Activated effector memory CD4-positive, alpha-beta T cell treated with anti-CD3 and anti-CD28 coated beads, Interleukin-2, amount 50 U/mL, for 16 hours (primary cell): Measurements from ENCODE around the gene TOMM6.
"Not testable (repeated sequence)": the region's sequence is repeated elsewhere in the genome, so short reads cannot be mapped to it uniquely, and the experiment has no call there.

Experiments used
- DNase-seq: peaks from one replicate; pipeline ENCODE4 v3.0.0-alpha.2; 2020

Gene TOMM6

DNA sequence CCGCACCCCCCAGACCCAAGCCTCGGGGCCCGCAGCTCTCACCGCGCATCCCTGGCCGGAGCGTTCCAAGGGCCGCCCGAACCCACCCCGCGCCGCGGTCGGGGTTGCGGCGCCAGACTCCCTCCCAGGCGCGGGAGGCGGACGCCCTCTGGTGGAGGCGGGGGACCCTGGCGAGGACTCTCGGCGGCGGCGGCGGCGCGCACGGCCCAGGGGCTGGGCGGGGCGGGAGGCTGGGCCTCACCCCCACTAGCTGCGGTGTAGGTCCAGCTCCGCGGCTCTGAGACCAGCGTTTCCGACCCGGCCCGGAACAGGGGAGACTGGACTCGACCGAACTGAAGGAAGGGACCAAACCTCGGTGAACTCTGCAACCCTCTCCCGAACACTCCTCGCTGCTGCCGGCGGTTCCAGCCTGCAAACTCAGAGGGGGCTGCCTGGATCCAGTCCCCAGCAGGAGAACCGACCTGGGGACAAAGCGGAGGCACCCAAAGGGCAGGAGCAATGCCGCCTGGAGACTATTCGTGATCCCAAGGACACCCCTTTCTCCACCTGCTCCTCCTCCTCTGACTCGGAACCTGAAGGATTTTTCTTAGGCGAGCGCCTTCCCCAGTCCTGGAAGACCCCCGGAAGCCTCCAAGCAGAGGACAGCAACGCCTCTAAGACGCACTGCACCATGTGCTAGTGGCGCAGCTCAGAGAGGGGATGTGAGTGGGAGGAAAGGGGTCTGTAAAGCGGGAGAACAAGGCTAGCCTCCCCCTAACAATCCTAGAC, 859 bp upstream of the TOMM6 start:
- peak; percentile 96 for DNase-seq

DNA sequence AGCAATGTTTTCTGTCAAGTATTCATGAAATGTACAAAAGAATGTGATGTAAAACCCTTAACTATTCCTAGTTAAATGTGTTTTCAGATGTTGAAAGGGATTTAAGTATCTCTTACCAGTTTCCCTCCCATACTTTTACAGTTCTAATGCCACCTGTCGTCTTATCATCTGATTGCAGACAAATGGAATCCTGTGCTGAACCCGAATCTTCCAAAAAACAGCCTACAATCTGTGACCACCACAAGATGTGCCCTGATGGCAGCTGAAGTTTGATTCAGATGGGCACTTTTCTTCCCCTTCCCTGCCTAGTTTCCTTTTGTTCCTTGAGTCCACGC, 1.9 kb downstream of the TOMM6 start:
- DNase-seq = no peak

DNA sequence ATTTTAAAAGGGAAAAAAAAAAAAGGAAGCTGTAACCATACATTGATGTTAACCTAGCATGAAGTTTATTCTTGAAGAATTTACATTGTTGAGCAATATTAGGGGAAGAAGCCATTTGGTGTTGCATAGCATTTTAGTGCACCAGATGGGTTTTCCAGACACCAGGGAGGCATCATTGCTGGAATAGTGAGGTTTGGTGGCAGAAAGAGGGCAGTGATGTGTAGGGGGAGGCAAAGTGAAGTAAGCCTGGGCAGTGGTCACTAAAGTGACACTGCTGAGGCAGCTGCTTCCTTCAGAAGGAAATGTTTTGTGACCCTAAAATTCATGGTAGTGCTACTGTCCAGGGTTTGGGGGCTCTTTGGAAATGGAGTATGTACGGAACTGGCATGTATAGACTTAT, 2.6 kb downstream of the TOMM6 start:
- DNase-seq = no peak

GRCh38 chr6:41791305-41791704, 3.8 kb downstream of the TOMM6 start:
- DNase-seq = no peak

- no peak for DNase-seq
These were observed 4.5 kb downstream of the TOMM6 start for GRCh38 chr6:41791984-41792383.

DNA sequence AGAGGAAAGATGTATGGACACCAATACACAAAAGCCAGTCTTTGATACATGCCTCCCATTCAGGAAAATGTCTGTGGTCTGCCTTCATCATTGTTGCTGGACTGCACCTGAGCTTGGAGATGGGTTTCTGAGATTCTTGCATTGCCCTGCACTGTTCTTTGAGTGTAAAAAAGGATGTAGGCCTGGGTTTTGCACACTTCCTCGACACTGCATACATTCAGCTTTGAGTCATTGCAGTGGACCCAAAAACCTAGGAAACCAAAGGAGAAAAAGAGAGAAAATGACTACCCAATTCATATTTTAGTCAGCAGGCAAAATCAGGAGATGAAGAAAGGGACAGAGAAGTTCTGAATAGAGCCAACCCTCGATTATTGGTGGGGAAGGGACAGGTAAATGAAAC, 9.0 kb downstream of the TOMM6 start:
- DNase-seq = no peak

- DNase-seq = no peak
These were observed 11.5 kb downstream of the TOMM6 start for GRCh38 chr6:41798901-41799558.

GRCh38 chr6:41799559-41799911, 12.0 kb downstream of the TOMM6 start:
- DNase-seq = no peak

DNA sequence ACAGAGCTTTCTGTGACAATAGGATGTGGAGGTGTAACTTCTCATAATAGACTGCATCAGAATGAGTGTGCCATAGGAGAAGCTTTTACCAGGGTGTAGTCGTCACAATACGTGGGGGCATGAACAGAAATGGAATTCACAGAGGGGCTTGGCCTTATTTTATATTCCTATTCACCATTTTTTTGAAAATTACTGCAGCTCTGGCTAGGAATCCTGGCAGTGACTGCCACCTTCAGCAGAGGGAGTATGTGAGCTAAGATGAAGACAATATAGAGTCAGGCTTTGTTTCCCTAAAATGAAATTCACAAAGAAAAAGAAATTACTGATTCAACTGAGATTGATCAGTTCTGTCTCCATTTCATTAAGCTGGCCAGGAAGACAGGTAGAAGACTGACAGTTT, 13.9 kb downstream of the TOMM6 start:
- no peak for DNase-seq

DNA sequence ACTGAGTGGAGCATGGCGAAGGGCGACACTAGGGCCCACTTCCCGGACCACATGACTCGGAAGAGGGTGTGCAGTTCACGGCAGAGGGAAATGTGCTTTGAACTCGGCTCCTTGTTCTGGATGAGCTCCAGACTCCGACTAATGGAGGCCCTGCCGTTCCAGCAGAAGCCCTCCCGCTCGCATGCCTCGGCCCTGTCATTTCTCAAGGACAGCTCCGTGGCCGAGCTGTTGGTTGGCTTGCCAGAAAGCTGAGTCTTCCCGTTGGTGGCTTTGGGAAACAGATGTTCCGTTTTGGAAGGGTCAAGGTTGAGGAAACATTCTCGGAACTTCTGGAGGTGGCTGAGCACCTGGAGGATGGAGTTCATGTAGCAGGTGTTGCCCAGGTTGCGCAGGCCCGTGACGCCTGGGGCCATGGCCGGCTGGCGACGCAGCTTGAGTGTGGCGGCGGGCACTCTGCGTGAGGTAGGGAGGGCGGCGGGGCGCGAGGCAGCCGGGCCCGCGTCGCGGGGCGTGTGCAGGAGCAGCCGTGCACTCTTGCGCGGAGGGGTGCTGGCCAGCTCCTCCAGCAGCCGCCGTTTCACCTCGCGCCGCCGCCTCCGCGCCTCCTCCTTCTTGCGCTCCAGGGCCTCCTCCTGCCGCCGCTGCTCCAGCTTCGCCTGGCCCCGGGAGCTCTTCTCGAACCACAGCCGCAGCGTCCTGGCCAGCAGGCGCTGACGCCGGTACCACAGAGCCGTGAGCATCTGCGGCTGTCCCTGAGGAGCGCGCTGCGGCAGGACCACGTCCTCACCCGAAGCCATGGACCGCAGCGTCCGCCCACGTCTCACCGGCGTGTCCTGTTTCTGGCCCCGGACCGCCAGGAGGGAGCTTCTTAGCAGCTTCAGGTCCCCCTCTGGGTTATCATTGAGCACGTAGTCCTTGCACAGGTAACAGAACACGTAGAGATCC, 18.6 kb downstream of the TOMM6 start:
- no peak for DNase-seq

DNA sequence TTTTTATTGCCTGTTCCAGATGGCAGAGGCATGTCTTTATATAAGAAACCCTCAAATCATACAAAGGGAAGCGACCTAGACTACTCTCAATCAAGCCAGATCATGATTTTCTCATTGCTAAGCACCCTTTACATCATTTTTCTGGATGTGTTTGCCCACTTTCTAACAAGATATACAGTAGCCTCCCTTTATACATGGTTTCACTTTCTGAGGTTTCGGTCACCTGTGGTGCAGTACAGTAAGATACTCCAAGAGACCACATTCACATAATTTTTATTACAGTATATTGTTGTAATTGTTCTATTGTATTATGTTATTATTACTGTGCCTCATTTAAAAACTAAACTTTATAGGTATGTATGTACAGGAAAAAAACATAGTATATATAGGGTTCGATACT, 23.6 kb downstream of the TOMM6 start:
- no peak for DNase-seq

GRCh38 chr6:41811946-41812345, 24.5 kb downstream of the TOMM6 start:
- not testable (repeated sequence) for DNase-seq

DNA sequence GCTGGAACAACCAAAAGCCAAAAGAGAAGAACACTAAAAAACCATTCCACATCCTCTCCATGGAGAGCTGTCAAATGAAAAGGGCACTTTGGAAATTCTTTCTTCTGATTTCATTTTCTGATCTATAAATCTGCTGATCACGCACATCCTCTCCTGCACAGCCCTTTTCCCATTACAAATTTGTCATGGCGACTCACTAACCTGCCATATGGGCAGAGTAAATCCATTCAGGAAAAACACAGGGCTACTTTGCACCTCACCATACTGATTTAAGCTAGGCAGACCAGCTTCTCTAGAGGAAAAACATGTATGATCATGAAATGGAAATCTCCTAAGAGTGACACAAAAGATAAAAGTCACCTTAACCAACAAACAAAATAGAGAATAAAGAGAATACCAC, 26.0 kb downstream of the TOMM6 start:
- DNase-seq = no peak

DNA sequence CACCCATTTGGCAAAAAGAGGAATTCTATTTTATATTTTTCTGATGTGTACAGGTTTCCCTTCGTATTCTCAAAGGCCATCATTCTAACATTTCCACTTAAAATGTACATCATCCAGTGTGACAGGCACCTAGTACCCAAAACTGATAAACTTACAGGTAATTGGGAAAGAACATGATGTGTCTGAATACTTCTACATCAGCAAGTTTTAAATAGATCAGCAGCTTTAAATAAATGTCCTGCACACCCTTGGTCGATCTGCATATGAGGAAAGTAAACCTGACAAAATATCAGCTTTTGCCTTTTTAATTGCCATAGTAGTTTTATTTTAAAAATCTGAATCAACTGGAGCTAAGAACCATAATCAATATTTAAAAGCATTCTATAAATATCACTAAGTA, 26.5 kb downstream of the TOMM6 start:
- DNase-seq = no peak

GRCh38 chr6:41814629-41815028, 27.1 kb downstream of the TOMM6 start:
- no peak for DNase-seq

- no peak for DNase-seq
These were observed 28.1 kb downstream of the TOMM6 start for GRCh38 chr6:41815587-41815986.

GRCh38 chr6:41818271-41819054, 31.0 kb downstream of the TOMM6 start:
- DNase-seq = no peak

DNA sequence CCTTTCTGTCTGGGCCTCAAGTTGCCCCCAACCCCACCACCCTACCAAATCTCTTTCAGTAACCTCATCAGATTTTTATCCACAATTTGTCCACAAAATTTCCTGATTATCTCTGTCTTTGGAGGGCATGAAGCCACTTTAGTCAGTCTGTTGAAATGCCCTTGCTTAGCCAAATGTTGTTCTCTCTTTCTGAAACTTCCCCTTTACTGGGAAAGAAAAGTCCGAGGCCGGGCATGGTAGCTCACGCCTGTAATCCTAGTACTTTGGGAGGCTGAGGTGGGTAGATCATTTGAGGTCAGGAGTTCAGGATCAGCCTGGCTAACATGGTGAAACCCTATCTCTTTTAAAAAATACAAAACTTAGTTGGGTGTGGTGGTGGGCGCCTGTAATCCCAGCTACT, 33.8 kb downstream of the TOMM6 start:
- DNase-seq = no peak

DNA sequence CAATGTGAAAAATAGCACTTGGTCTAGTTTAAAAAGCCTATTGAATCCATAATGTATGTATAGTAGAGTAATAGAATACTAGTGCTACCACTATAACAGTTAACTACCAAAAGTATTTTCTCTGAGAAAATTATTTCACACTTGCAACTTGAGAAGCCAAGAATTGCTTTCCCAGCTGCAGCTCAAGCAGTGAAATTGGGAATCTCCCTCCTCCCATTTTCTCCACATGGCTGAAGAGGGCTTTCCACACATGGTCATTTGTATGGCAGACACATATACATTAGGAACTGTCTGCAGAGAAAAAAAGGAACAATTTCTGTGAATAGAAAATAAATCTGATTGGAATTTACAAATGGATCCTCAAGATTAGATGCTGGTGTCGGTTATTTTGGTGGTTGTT, 34.5 kb downstream of the TOMM6 start:
- no peak for DNase-seq

DNA sequence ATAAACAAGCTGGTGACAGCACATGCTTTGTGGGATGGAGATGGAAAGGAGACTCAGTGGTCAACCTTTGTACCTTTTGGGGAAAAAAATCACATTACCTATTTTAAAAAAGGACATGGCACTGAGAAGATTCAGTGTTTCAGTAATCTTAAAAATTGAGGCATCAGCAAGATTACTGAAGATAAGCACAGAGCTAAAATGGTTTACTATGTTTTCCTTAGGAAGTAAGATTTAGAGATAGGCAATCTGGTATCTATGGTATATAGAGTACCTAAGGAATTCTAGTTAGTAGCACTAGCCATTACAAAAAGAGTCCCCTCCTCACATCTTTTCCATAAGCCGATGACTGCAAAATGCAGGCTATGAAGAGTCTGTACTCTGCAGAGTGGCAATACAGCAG, 35.7 kb downstream of the TOMM6 start:
- DNase-seq = no peak

DNA sequence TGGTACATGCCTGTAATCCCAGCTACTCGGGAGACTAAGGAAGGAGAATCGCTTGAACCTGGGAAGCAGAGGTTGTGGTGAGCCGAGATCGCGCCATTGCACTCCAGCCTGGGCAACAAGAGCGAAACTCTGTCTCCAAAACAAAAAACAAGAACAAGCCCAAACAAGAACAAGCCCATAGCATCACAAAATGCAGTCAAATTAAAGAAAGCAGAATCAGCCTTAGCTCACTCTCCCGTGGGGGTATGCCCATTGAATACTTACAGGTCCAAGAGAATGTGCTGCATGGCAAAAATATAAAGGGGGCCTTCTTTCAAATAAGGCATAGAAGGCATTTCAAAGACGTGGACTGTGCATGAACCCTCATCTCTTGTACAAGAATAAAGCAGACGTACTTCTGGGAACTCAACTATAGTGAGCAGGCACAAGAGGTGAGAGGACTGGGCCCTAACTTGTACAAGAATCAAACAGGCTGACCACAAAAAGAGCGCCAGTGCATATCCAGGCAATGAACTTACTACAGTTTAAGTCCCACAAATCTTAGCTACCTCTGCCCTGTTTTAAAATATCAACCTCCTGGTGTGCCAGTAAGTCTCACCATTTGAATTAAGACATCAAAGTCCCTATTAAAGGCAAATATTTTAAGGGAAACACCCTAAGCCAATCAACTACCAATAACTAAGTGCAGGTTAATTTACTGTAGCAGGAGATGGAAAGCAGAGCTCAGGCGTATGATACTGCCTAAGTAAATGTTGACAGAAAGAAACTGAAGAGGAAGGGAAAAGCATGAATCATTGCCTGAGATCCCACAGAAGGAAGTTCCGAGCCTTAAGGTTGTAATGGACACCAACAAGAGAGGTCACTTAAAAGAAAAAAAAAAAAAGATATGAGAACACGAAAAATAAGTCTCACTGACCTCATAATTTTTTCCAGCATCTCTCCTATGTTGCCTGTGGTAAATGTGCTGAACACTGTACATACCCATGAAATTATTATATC, 37.4 kb downstream of the TOMM6 start:
- no peak for DNase-seq
